Mucosa of rectum (tissue), 2 donors: ENCODE results near the gene GRK1.
"Not testable (repeated sequence)": the region's sequence is repeated elsewhere in the genome, so short reads cannot be mapped to it uniquely, and the experiment has no call there.

Experiments
- H3K27ac ChIP-seq, 2 donors: one replicate each; pipeline ENCODE4 v1.7.0; 2013; ENCODE audit warnings: inconsistent platforms in 2 of 2, low read depth in 2 of 2, low read length in 2 of 2
- H3K27me3 ChIP-seq, 2 donors: one replicate each; pipeline ENCODE4 v1.7.0; 2013; ENCODE audit warnings: low read length in 2 of 2; ENCODE audit not compliant: control insufficient read depth in 2 of 2, insufficient read depth in 2 of 2
- H3K36me3 ChIP-seq, 2 donors: one replicate each; pipeline ENCODE4 v1.7.0; 2013; ENCODE audit warnings: low read length in 2 of 2; ENCODE audit not compliant: control insufficient read depth in 2 of 2, insufficient read depth in 2 of 2
- H3K4me1 ChIP-seq, 2 donors: one replicate each; pipeline ENCODE4 v1.7.0; 2013; ENCODE audit warnings: low read length in 2 of 2, mild to moderate bottlenecking in 1 of 2; ENCODE audit not compliant: control insufficient read depth in 2 of 2, insufficient read depth in 2 of 2
- H3K4me3 ChIP-seq, 2 donors: one replicate each; pipeline ENCODE4 v1.7.0; 2013; ENCODE audit warnings: low read length in 2 of 2
- H3K9ac ChIP-seq, 2 donors: one replicate each; pipeline ENCODE4 v1.7.0; 2013; ENCODE audit warnings: low read length in 2 of 2, low read depth in 1 of 2, mild to moderate bottlenecking in 1 of 2
- H3K9me3 ChIP-seq, 2 donors: one replicate each; pipeline ENCODE4 v1.7.0; 2013; ENCODE audit warnings: low read length in 2 of 2; ENCODE audit not compliant: control insufficient read depth in 2 of 2
- donor health status: healthy.
- donor health status: Normal muscosa, but diverticular disease.

Gene GRK1

GRCh38 chr13:113744197-113745000 is 77.4 kb downstream of the GRK1 start:
- Histone ChIP-seq H3K27me3 (no peaks in the 10 kb centered on the region), H3K27ac (no peak overlapping the region), H3K4me1 (peaks cover 4 to 13% of the 10 kb centered on the region in 2 donors), H3K9ac (no peak overlapping the region), H3K9me3 (no peaks in the 10 kb centered on the region), H3K4me3 (no peak overlapping the region), H3K36me3 (no peaks in the 10 kb centered on the region)

- Histone ChIP-seq H3K9me3 (no peaks in the 10 kb centered on the region), H3K27ac (no peak overlapping the region), H3K4me1 (peaks cover 4 to 13% of the 10 kb centered on the region in 2 donors), H3K4me3 (no peak overlapping the region), H3K27me3 (no peaks in the 10 kb centered on the region), H3K36me3 (no peaks in the 10 kb centered on the region), H3K9ac (no peak overlapping the region)
Measured at GRCh38 chr13:113745059-113745458, 78.0 kb downstream of the GRK1 start.

GRCh38 chr13:113745500-113746142 is 78.6 kb downstream of the GRK1 start:
- H3K4me1 ChIP-seq: peaks cover 4 to 13% of the 10 kb centered on the region in 2 donors
- H3K36me3 ChIP-seq, H3K27ac ChIP-seq, H3K27me3 ChIP-seq, H3K4me3 ChIP-seq, H3K9me3 ChIP-seq, H3K9ac ChIP-seq: not testable (repeated sequence)

GRCh38 chr13:113746143-113746525 is 79.1 kb downstream of the GRK1 start:
- Histone ChIP-seq H3K27me3 (no peaks in the 10 kb centered on the region), H3K4me3 (no peak overlapping the region), H3K36me3 (no peaks in the 10 kb centered on the region), H3K27ac (no peak overlapping the region), H3K9me3 (no peaks in the 10 kb centered on the region), H3K9ac (no peak overlapping the region), H3K4me1 (peaks cover 4 to 13% of the 10 kb centered on the region in 2 donors)

GRCh38 chr13:113746671-113747070 is 79.7 kb downstream of the GRK1 start:
- H3K27me3 ChIP-seq: no peaks in the 10 kb centered on the region
- no peaks in the 10 kb centered on the region for H3K36me3 ChIP-seq
- no peak overlapping the region for H3K4me3 ChIP-seq
- peaks cover 4 to 13% of the 10 kb centered on the region in 2 donors for H3K4me1 ChIP-seq
- no peak overlapping the region for H3K27ac ChIP-seq
- H3K9me3 ChIP-seq: no peaks in the 10 kb centered on the region
- no peak overlapping the region for H3K9ac ChIP-seq

- Histone ChIP-seq H3K27ac (no peak overlapping the region), H3K27me3 (no peaks in the 10 kb centered on the region), H3K9me3 (no peaks in the 10 kb centered on the region), H3K4me1 (peaks cover 3 to 7% of the 10 kb centered on the region in 2 donors), H3K36me3 (no peaks in the 10 kb centered on the region), H3K9ac (no peak overlapping the region), H3K4me3 (no peak overlapping the region)
Measured at GRCh38 chr13:113747291-113747833, 80.3 kb downstream of the GRK1 start.

- Histone ChIP-seq H3K27me3 (no peaks in the 10 kb centered on the region), H3K9ac (no peak overlapping the region), H3K4me3 (no peak overlapping the region), H3K27ac (no peak overlapping the region), H3K36me3 (no peaks in the 10 kb centered on the region), H3K4me1 (no peaks in the 10 kb centered on the region), H3K9me3 (no peaks in the 10 kb centered on the region)
Measured at GRCh38 chr13:113748101-113748861, 81.3 kb downstream of the GRK1 start.

- H3K27ac ChIP-seq: no peak overlapping the region
- H3K27me3 ChIP-seq: no peaks in the 10 kb centered on the region
- H3K4me3 ChIP-seq: no peak overlapping the region
- H3K36me3 ChIP-seq: no peaks in the 10 kb centered on the region
- no peaks in the 10 kb centered on the region for H3K9me3 ChIP-seq
- no peaks in the 10 kb centered on the region for H3K4me1 ChIP-seq
- H3K9ac ChIP-seq: no peak overlapping the region
Measured at GRCh38 chr13:113748862-113749451, 81.9 kb downstream of the GRK1 start.

- Histone ChIP-seq H3K9ac (no peak overlapping the region), H3K9me3 (no peaks in the 10 kb centered on the region), H3K4me1 (no peaks in the 10 kb centered on the region), H3K4me3 (no peak overlapping the region), H3K27me3 (no peaks in the 10 kb centered on the region), H3K27ac (no peak overlapping the region), H3K36me3 (no peaks in the 10 kb centered on the region)
Measured at GRCh38 chr13:113749507-113749906, 82.5 kb downstream of the GRK1 start.
